ENCODE measurements around the gene TTN. TPM values are rescaled to one million over a fixed set of nuclear protein-coding genes. Genes with fewer than 3 reads are reported as not detected.

The TTN gene
- total and polyA plus RNA-seq, 2 donors (not counting 1 experiment from before 2014, with no cell fraction given), result 1.7 to 46.4 TPM

GRCh38 chr2:178506524-178506923 lies 300.7 kb downstream of the TTN start:
- no peaks in the 10 kb centered on the region for H3K9me3 ChIP-seq (ENCODE audit: control extremely low read depth in 1 of 3, control insufficient read depth in 2 of 3, insufficient read depth in 1 of 3, low read length in 2 of 3)
- no peaks in the 10 kb centered on the region for H3K79me2 ChIP-seq (ENCODE audit: control insufficient read depth, insufficient read depth, low read length)
- H3K4me1 Mint-ChIP-seq, result no peaks in the 10 kb centered on the region
- no peak overlapping the region for H3K4me3 ChIP-seq (ENCODE audit: control extremely low read depth in 1 of 5, extremely low read depth in 1 of 5, insufficient read depth in 1 of 5, low read depth in 2 of 5, low read length in 4 of 5)
- no peaks in the 10 kb centered on the region for H3K27me3 ChIP-seq (replicated peaks in 1 of 4; ENCODE audit: control extremely low read depth in 1 of 4, control insufficient read depth in 3 of 4, insufficient read depth in 4 of 4, low read length in 3 of 4)
- no peak overlapping the region for H3K27ac Mint-ChIP-seq
- no peak overlapping the region for H3K4me3 Mint-ChIP-seq
- CTCF ChIA-PET, result interaction anchor here (0.8 kb wide), 1 partner anchor 16 kb away, joined by 3 read pairs; no protein-coding TSS in a partner anchor
- H4K20me1 ChIP-seq (ENCODE audit: control insufficient read depth, insufficient read depth, low read length, poor library complexity, severe bottlenecking), result no peaks in the 10 kb centered on the region
- no CpG with 5 or more reads among the region's 2 CpGs for WGBS (ENCODE audit: insufficient coverage)
- intact Hi-C loops (cut with micrococcal nuclease), result no loop called here
- H3K9ac ChIP-seq (ENCODE audit: low read length), result no peak overlapping the region
- no peak overlapping the region for H3K4me2 ChIP-seq (replicated peaks; ENCODE audit: low read depth, low read length, poor library complexity, severe bottlenecking)
- peaks cover 2 to 39% of the 10 kb centered on the region in 2 experiments for H3K36me3 ChIP-seq (replicated peaks in 1 of 2; ENCODE audit: control extremely low read depth in 1 of 2, control insufficient read depth in 1 of 2, extremely low read depth in 1 of 2, insufficient read depth in 2 of 2, low read length in 1 of 2)
- H3K4me1 ChIP-seq (ENCODE audit: control insufficient read depth in 2 of 2, insufficient read depth in 2 of 2, low read length in 2 of 2), result no peaks in the 10 kb centered on the region
- no peak overlapping the region for H3K27ac ChIP-seq (ENCODE audit: low read length in 2 of 2)
- POLR2A ChIA-PET, result no interaction called here
- DNase-seq (no peak), ATAC-seq (ENCODE audit: low read depth) (no peak)
- TF ChIP-seq CTCF (IDR thresholded peaks at IDR 0.05) (no peak), EZH2 (IDR thresholded peaks at IDR 0.05; ENCODE audit: borderline replicate concordance, insufficient read depth, low read depth, low read length, poor library complexity, severe bottlenecking) (no peak)
- no peak overlapping the region for H2AFZ ChIP-seq (ENCODE audit: insufficient read depth, low read depth, low read length, poor library complexity, severe bottlenecking)
- no peaks in the 10 kb centered on the region for H3K27me3 Mint-ChIP-seq
- no peaks in the 10 kb centered on the region for H3K9me3 Mint-ChIP-seq (ENCODE audit: insufficient read depth)

- DNase-seq (no peak), ATAC-seq (ENCODE audit: low read depth) (no peak)
- TF ChIP-seq EZH2 (IDR thresholded peaks at IDR 0.05; ENCODE audit: borderline replicate concordance, insufficient read depth, low read depth, low read length, poor library complexity, severe bottlenecking), result no peak
- no peaks in the 10 kb centered on the region for H3K4me1 ChIP-seq (ENCODE audit: control insufficient read depth in 2 of 2, insufficient read depth in 2 of 2, low read length in 2 of 2)
- ChIA-PET POLR2A (no interaction called here), CTCF (interaction anchor here (0.8 kb wide), 1 partner anchor 16 kb away, joined by 3 read pairs; no protein-coding TSS in a partner anchor)
- H3K27me3 ChIP-seq (replicated peaks in 1 of 4; ENCODE audit: control extremely low read depth in 1 of 4, control insufficient read depth in 3 of 4, insufficient read depth in 4 of 4, low read length in 3 of 4), result no peaks in the 10 kb centered on the region
- intact Hi-C loops (cut with micrococcal nuclease), result no loop called here
- WGBS (ENCODE audit: insufficient coverage), result no CpG with 5 or more reads among the region's 1 CpG
- no peak overlapping the region for H3K4me3 ChIP-seq (ENCODE audit: control extremely low read depth in 1 of 5, extremely low read depth in 1 of 5, insufficient read depth in 1 of 5, low read depth in 2 of 5, low read length in 4 of 5)
- H3K9ac ChIP-seq (ENCODE audit: low read length), result no peak overlapping the region
- H3K36me3 ChIP-seq (replicated peaks in 1 of 2; ENCODE audit: control extremely low read depth in 1 of 2, control insufficient read depth in 1 of 2, extremely low read depth in 1 of 2, insufficient read depth in 2 of 2, low read length in 1 of 2), result peaks cover 2 to 43% of the 10 kb centered on the region in 2 experiments
- no peaks in the 10 kb centered on the region for H3K4me1 Mint-ChIP-seq
- no peaks in the 10 kb centered on the region for H3K9me3 Mint-ChIP-seq (ENCODE audit: insufficient read depth)
- no peak overlapping the region for H2AFZ ChIP-seq (ENCODE audit: insufficient read depth, low read depth, low read length, poor library complexity, severe bottlenecking)
- no peak overlapping the region for H3K4me2 ChIP-seq (replicated peaks; ENCODE audit: low read depth, low read length, poor library complexity, severe bottlenecking)
- no peaks in the 10 kb centered on the region for H4K20me1 ChIP-seq (ENCODE audit: control insufficient read depth, insufficient read depth, low read length, poor library complexity, severe bottlenecking)
- H3K27ac ChIP-seq (ENCODE audit: low read length in 2 of 2), result no peak overlapping the region
- no peak overlapping the region for H3K4me3 Mint-ChIP-seq
- H3K27ac Mint-ChIP-seq, result no peak overlapping the region
- no peaks in the 10 kb centered on the region for H3K27me3 Mint-ChIP-seq
- H3K9me3 ChIP-seq (ENCODE audit: control extremely low read depth in 1 of 3, control insufficient read depth in 2 of 3, insufficient read depth in 1 of 3, low read length in 2 of 3), result no peaks in the 10 kb centered on the region
- H3K79me2 ChIP-seq (ENCODE audit: control insufficient read depth, insufficient read depth, low read length), result no peaks in the 10 kb centered on the region
Observed at GRCh38 chr2:178506101-178506500, 301.1 kb downstream of the TTN start.

All from B cell (primary cell).